Fibroblast of skin of left quadriceps (primary cell): ENCODE results near the gene GJA4.
"Not testable (repeated sequence)": the region's sequence is repeated elsewhere in the genome, so short reads cannot be mapped to it uniquely, and the experiment has no call there.

Source experiments
- DNase-seq, 2 experiments: peaks; one replicate each; pipeline ENCODE4 v3.0.0-alpha.2; 2013; ENCODE audit warnings: low read depth in 2 of 2

Gene GJA4

GRCh38 chr1:34792424-34792823 lies 375 bp upstream of the GJA4 start:
- DNase-seq, result no peak

DNA sequence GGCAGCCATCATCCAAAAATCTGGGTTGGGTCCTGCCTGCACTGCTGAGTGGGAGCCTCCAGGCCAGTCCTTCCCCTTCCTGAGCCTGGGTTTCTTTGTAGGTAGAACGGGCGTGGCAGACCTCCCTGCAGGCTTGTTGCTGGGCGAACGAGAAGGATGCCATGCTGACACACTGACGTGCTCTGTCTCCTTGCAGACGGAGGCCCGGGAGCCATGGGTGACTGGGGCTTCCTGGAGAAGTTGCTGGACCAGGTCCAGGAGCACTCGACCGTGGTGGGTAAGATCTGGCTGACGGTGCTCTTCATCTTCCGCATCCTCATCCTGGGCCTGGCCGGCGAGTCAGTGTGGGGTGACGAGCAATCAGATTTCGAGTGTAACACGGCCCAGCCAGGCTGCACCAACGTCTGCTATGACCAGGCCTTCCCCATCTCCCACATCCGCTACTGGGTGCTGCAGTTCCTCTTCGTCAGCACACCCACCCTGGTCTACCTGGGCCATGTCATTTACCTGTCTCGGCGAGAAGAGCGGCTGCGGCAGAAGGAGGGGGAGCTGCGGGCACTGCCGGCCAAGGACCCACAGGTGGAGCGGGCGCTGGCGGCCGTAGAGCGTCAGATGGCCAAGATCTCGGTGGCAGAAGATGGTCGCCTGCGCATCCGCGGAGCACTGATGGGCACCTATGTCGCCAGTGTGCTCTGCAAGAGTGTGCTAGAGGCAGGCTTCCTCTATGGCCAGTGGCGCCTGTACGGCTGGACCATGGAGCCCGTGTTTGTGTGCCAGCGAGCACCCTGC lies 1.4 kb downstream of the GJA4 start:
- no peak for DNase-seq

DNA sequence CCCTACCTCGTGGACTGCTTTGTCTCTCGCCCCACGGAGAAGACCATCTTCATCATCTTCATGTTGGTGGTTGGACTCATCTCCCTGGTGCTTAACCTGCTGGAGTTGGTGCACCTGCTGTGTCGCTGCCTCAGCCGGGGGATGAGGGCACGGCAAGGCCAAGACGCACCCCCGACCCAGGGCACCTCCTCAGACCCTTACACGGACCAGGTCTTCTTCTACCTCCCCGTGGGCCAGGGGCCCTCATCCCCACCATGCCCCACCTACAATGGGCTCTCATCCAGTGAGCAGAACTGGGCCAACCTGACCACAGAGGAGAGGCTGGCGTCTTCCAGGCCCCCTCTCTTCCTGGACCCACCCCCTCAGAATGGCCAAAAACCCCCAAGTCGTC lies 2.0 kb downstream of the GJA4 start:
- DNase-seq, result no peak

- DNase-seq, result no peak
Observed at GRCh38 chr1:34795916-34796315, 3.1 kb downstream of the GJA4 start.

GRCh38 chr1:34796990-34797389 lies 4.2 kb downstream of the GJA4 start:
- no peak for DNase-seq

DNA sequence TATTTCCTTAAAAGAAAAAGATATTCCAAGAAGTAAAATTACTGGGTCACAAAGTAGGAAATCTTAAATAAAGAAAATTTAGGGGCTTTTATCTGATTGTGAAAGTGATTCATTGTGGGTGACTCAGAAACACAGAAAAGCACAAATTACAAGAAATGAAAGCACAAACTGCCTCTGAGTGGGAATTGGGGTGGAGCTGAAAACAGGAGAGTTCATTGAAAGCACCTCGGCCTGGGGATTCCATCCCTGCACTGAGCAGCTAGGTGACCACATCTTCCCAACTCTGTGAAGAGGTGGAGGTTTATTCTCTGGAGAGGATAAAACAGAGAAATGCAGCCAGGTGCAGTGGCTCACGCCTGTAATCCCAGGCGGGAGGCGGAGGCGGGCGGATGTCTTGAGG lies 7.4 kb downstream of the GJA4 start:
- no peak for DNase-seq

- DNase-seq, result no peak
Observed at GRCh38 chr1:34803770-34804169, 11.0 kb downstream of the GJA4 start.

DNA sequence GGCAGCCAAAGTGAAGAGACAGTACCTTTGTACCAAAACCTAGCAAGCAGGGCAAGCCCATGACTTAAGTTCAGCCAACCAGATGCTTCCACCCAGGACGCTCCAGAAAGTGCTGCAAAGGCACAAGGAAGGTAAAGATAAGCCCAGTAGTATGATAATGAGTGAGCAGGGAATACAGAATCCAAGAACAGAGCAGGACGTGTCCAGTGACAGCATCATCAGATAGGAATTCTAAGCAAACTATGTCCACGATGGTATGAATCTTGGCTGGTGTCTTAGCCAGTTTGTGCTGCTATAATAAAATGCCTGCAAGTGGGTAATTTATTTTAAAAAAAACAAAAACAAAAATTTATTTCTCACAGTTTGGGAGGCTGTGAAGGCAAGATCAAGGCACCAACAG lies 13.6 kb downstream of the GJA4 start:
- no peak for DNase-seq

GRCh38 chr1:34808051-34808810 lies 15.4 kb downstream of the GJA4 start:
- DNase-seq, result no peak

- not testable (repeated sequence) for DNase-seq
Observed at GRCh38 chr1:34810781-34811180, 18.0 kb downstream of the GJA4 start.

GRCh38 chr1:34816332-34816731 lies 23.5 kb downstream of the GJA4 start:
- DNase-seq, result no peak

GRCh38 chr1:34816778-34817177 lies 24.0 kb downstream of the GJA4 start:
- DNase-seq, result no peak

GRCh38 chr1:34818862-34819261 lies 26.1 kb downstream of the GJA4 start:
- DNase-seq, result not testable (repeated sequence)

GRCh38 chr1:34822202-34822601 lies 29.4 kb downstream of the GJA4 start:
- no peak for DNase-seq

- DNase-seq, result no peak
Observed at GRCh38 chr1:34824817-34825454, 32.1 kb downstream of the GJA4 start.

DNA sequence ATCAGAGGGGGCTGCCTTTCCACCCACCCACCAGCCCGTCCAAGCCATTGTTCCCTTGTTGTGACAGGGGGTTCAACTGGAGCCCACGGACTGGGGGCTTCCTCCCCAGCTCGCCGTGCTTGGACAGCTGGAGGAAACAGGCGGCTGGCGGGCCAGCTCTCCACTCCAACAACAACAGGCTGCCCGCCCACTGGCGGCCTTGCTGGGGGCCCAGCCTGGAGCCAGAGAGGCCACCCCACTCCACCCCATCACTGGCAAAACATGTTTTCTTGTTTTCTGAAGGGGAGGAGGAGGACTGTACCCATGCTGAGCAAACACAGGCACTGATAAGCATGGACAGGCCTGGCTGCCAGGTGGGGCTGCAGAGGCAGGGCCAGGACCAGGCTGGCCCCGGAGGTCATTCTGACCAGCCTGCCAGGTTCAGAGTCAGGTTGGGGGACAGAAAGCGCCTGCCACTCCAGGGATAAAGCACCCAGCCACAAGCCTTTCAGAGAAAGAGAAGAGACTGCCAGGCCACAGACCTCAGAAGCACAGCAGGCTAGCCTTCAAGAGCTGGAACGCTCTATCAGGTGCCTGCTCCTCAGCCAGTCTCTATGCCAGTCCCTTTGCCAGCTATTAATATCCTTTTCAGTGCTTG lies 32.8 kb downstream of the GJA4 start:
- no peak for DNase-seq

- DNase-seq, result no peak
Observed at GRCh38 chr1:34827341-34827941, 34.6 kb downstream of the GJA4 start.

DNA sequence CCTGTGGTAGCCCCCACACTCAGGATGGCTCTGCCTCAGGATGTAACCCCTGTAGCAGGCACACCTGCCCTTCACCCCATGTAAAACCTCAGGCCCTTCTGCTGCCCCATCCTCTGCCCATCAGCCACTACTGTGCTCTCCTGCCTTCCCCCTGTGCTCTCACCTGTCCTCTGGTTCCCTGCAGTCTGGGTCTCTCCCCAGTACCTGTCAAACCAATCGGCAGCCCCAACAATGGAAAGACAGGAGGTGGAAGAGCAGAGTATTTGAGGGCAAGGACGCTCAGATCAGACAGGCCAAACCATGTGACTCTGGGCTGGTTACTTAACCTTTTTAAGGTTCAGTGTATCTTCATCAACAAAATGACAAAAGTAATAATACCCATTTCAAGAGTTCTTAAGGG lies 35.8 kb downstream of the GJA4 start:
- DNase-seq, result no peak

DNA sequence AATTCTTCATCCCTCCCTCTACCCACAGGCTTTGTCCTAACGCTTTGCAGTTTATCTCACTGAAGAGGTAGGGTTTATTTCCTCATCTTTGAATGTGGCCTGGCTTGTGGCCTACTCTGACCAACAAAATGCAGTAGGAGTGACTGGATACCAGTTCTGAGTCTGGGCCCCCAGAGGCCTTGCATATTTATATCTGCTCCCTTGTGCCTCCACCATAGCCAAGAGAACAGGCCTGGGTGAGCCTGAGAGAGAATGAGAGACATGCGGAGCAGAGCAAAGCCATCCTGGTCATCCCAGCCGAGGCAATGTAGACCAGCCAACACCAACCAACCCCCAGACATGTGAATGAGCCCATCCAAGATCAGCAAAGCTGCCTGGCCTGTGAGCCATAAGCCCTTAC lies 36.5 kb downstream of the GJA4 start:
- no peak for DNase-seq

- no peak for DNase-seq
Observed at GRCh38 chr1:34831721-34832246, 39.0 kb downstream of the GJA4 start.

- DNase-seq, result no peak
Observed at GRCh38 chr1:34833711-34834110, 40.9 kb downstream of the GJA4 start.
